Muscle layer of colon (tissue), 2 donors: ENCODE results near the gene LAMTOR5.
"Not testable (repeated sequence)": the region's sequence is repeated elsewhere in the genome, so short reads cannot be mapped to it uniquely, and the experiment has no call there.

Experiments used
- H3K27ac ChIP-seq: one replicate; pipeline ENCODE4 v1.7.0; 2013; ENCODE audit warnings: low read depth, mild to moderate bottlenecking, low read length, moderate library complexity
- H3K27me3 ChIP-seq, 2 donors: one replicate each; pipeline ENCODE4 v1.7.0; 2013; ENCODE audit warnings: low read length in 2 of 2, mild to moderate bottlenecking in 2 of 2; ENCODE audit not compliant: insufficient read depth in 2 of 2, control insufficient read depth in 1 of 2
- H3K36me3 ChIP-seq: one replicate; pipeline ENCODE4 v1.7.0; 2013; ENCODE audit warnings: mild to moderate bottlenecking, low read length; ENCODE audit not compliant: insufficient read depth
- H3K4me1 ChIP-seq: one replicate; pipeline ENCODE4 v1.7.0; 2013; ENCODE audit warnings: mild to moderate bottlenecking, low read length; ENCODE audit not compliant: insufficient read depth
- H3K4me3 ChIP-seq, 2 donors: one replicate each; pipeline ENCODE4 v1.7.0; 2013; ENCODE audit warnings: low read length in 2 of 2, low read depth in 1 of 2, mild to moderate bottlenecking in 1 of 2, moderate library complexity in 1 of 2
- H3K9ac ChIP-seq: one replicate; pipeline ENCODE4 v1.7.0; 2013; ENCODE audit warnings: low read length
- H3K9me3 ChIP-seq: one replicate; pipeline ENCODE4 v1.7.0; 2013; ENCODE audit warnings: mild to moderate bottlenecking, low read length
- donor health status: abdominal sarcoma.
- donor health status: Adenocarcinoma of cecum.

LAMTOR5 gene

DNA sequence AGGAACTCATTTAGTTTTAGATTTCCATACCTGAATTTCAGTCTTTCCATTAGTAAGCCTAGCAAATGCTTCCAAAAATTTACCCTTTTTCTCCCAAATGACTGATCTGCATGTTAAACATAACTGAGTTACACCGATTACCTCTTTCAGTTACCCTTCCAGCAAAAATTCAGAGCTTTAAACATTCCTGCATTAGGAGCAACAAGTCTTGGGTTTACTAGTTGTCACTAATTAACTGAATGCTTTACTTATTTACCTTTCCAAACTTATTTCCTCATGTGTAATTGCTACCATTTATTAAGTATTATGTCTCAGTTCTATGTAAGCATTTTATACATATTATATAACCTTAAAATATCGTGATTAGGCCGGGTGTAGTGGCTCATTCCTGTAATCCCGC lies 3.1 kb downstream of the LAMTOR5 start:
- H3K4me1 ChIP-seq: peaks cover 21% of the 10 kb centered on the region
- H3K9me3 ChIP-seq: no peaks in the 10 kb centered on the region
- no peak overlapping the region for H3K9ac ChIP-seq
- no peak overlapping the region for H3K4me3 ChIP-seq
- H3K27me3 ChIP-seq: no peaks in the 10 kb centered on the region
- H3K36me3 ChIP-seq: peaks cover 42% of the 10 kb centered on the region
- no peak overlapping the region for H3K27ac ChIP-seq

DNA sequence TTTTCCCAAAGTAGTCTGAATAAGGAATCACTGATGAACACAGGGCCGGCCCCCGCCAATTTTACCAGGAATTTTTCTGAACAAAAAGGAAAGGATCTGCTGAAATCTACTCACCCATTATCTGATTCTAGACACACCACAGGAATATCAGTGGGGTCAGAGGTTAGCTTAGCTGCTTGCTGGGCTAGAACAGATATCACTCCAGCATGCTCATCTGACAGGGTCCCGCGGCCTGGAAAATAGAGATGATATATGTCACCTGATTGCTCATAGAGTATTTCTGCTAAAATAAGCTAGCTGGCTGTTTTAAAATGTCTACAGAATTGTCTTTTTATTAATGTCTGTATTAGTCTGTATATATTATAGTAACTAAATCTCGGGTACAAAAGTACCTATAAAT lies 3.7 kb downstream of the LAMTOR5 start:
- no peaks in the 10 kb centered on the region for H3K9me3 ChIP-seq
- H3K27me3 ChIP-seq: no peaks in the 10 kb centered on the region
- peaks cover 19% of the 10 kb centered on the region for H3K4me1 ChIP-seq
- H3K27ac ChIP-seq: no peak overlapping the region
- H3K4me3 ChIP-seq: no peak overlapping the region
- H3K36me3 ChIP-seq: peaks cover 42% of the 10 kb centered on the region
- no peak overlapping the region for H3K9ac ChIP-seq

DNA sequence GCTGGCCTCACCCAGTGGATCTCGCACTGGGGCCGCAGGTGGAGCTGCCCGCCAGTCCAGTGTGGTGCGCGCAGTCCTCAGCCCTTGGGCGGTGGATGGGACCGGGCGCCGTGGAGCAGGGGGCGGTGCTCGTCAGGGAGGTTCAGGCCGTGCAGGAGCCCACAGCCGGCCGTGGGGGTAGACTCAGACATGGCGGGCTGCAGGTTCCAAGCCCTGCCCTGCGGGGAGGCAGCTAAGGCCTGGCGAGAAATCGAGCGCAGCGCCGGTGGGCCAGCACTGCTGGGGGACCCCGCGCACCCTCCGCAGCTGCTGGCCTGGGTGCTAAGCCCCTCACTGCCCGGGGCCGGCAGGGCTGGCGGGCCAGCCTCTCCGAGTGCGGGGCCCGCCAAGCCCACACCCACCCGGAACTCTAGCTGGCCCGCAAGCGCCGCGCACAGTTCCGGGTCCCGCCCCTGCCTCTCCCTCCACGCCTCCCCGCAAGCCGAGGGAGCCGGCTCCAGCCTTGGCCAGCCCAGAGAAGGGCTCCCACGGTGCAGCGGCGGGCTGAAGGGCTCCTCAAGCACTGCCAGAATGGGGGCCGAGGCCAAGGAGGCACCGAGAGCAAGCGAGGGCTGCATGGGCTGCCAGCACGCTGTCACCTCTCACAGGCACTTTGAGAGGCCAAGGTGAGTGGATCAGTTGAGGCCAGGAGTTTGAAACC lies 11.1 kb downstream of the LAMTOR5 start:
- H3K27me3 ChIP-seq, H3K4me1 ChIP-seq, H3K9me3 ChIP-seq, H3K9ac ChIP-seq, H3K27ac ChIP-seq, H3K4me3 ChIP-seq: not testable (repeated sequence)
- peaks cover 15% of the 10 kb centered on the region for H3K36me3 ChIP-seq

DNA sequence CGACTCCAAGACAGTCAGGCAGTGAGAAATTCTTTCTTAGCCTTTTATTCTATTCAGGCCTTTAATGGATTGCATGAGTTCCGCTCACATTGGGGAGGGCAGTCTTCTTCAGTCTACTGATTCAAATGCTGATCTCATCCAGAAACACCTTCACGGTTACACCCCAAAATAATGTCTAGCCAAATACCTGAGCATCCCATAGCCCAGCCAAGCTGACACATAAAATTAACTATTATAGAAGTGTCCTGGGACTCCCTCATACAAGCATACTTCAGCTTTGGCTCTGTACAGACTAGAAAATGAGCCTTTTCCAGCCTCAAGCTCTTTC lies 13.0 kb downstream of the LAMTOR5 start:
- no peaks in the 10 kb centered on the region for H3K9me3 ChIP-seq
- H3K4me1 ChIP-seq: no peaks in the 10 kb centered on the region
- no peak overlapping the region for H3K9ac ChIP-seq
- no peak overlapping the region for H3K27ac ChIP-seq
- H3K36me3 ChIP-seq: peaks cover 7% of the 10 kb centered on the region
- H3K4me3 ChIP-seq: no peak overlapping the region
- H3K27me3 ChIP-seq: no peaks in the 10 kb centered on the region

DNA sequence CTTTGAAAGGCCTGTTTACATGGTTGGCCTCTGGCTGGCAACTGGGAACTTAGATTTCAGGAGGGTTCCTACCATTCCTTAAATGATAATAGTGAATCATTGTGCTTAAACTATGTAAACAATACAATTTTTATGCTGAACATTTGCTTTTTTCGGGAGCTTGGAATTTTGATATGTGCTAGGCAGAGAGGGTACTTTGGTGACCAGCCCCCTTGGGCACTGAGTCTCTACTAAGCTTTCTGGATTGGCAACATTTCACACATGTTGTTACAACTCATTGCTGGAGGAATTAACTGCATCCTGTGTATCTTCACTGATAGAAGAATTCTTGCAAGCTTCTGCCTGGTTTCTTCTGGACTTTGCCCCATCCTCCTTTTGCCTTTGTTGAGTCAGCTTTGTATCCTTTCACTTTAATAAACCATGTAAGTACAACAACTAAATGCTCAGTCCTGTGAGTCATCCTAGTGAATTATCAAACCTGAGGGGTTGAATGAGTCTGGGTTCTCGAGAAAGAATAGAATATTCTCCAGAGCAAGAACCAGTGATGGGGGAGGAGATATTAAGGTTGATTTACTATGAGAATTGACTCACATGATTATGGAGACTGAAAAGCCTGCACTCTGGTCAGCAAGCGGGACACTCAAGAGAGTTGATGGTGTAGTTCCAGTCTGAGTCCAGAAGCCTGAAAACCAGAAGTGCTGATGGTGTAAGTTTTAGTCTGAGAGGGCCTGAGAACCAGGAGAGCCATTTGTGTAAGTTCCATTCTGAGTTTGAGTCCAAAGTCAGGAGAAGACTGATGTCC lies 13.6 kb downstream of the LAMTOR5 start:
- no peak overlapping the region for H3K4me3 ChIP-seq
- no peak overlapping the region for H3K27ac ChIP-seq
- no peak overlapping the region for H3K9ac ChIP-seq
- H3K36me3 ChIP-seq: peaks cover 7% of the 10 kb centered on the region
- no peaks in the 10 kb centered on the region for H3K9me3 ChIP-seq
- H3K4me1 ChIP-seq: no peaks in the 10 kb centered on the region
- H3K27me3 ChIP-seq: no peaks in the 10 kb centered on the region

DNA sequence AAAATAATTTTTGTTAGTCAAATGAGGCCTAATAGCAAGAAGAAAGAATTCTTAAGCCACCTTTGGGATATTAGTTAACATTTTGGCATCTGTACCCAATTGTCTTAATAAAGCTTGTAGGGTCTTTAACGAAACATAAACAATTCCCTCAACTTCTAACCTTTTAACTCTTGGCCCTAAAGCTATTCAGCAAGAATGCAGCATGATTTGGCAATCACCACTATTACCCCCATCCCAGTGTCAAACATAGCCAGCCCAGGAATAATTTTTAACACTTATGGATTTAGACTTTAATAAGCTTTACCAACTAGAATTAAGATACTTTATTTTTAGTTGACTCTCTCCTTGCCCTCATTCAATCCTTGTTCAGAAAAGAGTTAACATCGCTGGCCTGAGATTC lies 14.2 kb downstream of the LAMTOR5 start:
- Histone ChIP-seq H3K27ac (no peak overlapping the region), H3K36me3 (peaks cover 7% of the 10 kb centered on the region)

DNA sequence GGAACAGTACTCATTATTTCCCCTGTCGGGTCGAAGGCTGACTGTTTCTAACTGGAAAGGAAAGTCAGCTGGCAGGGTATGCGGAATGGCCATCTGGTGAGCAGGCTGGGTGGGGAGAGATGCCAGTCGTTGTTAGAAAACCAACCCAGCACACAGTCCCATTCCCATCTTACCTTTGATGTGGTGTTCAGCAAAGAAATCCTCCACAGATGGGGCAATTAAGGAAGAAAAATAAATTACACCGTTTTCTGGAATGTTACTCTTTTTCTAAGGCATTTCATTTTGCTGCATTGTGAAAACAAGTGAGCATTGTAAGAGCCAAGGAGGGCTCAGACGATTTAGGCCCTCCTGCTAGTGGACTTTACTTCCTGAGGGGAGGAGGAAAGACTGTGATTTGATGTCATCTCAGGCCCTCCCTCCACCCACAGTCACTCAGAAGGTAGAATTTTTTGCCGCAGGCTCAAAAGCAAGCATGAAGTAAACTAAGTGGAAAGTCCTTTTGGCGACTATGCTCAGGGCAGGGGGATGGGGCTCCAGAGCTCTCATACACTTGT lies 16.7 kb downstream of the LAMTOR5 start, which contains the start of gene SLC16A4:
TSS of gene SLC16A4 (minus strand) at position 335 of the 554 bp plus-strand sequence. CDS start 1,703 bp downstream, outside the sequence.
- H3K36me3 ChIP-seq: peaks cover 7% of the 10 kb centered on the region
- peak within 1 kb of the TSS; percentile 48 for H3K27ac ChIP-seq
- peak within 1 kb of the TSS in 1 of 2 donors; percentile 2 for H3K4me3 ChIP-seq
- H3K9ac ChIP-seq: no peak within 1 kb of the TSS
- no peaks in the 10 kb centered on the region for H3K27me3 ChIP-seq
- no peaks in the 10 kb centered on the region for H3K4me1 ChIP-seq
- no peaks in the 10 kb centered on the region for H3K9me3 ChIP-seq

More for the DNA sequence above, 14.2 kb downstream of the LAMTOR5 start:
- Histone ChIP-seq H3K27me3 (no peaks in the 10 kb centered on the region), H3K9me3 (no peaks in the 10 kb centered on the region), H3K9ac (no peak overlapping the region), H3K4me3 (no peak overlapping the region), H3K4me1 (no peaks in the 10 kb centered on the region)

DNA sequence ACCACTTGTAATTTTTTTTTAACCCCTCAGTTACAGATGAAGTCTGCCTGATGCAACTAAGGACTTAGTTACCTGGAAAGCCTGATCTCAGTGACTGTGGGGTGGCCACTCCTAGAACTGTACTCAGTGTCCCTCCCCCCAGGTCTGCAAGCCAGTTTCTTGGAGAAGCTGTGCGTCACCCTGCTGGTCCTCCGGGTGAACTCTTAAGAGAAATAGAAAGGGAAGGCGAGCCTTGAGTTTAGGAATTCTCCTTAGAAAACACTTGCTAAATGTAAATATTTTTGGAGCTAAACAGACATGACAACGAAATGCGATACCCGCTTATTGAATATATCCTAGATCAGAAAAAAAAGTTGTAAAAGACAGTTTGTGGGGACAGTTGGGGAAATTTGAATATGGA lies 17.4 kb downstream of the LAMTOR5 start:
- peak overlapping the region; percentile 48 for H3K27ac ChIP-seq
- peaks cover 6% of the 10 kb centered on the region for H3K36me3 ChIP-seq
- no peaks in the 10 kb centered on the region for H3K27me3 ChIP-seq
- H3K9ac ChIP-seq: no peak overlapping the region
- no peaks in the 10 kb centered on the region for H3K4me1 ChIP-seq
- no peaks in the 10 kb centered on the region for H3K9me3 ChIP-seq
- H3K4me3 ChIP-seq: peak overlapping the region in 1 of 2 donors; percentile 2

DNA sequence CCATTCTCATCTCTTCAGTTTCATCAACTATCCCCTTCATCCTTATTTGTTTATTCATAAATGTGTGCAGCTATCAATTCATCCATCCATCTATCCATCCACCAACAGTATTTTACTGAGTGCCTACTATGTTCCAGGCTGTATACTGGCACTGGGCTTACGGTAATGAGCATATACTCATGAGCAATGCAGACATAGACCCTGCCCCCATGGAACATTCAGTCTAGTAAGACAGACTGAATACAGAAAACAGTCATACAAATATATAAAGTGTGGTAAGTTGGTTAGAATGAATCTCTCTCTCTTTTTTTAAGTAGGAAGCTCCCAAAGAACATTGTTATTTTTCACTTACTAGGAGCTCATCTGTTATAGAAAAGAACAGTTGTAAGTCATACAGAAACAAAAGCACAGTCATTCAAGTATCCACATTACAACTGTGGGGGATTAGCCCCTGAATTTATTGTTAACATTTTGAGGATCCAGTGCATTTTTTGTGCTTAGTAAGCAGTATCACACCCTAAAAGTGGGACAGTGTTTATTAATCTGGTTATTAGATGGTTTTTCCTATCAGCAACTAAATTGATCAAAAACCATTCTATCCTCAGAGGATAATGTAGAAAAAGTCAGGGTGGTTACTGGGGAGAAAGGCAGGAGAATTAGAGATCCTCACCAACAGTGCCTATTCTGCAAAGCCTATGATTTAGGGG lies 20.3 kb downstream of the LAMTOR5 start:
- Histone ChIP-seq H3K9me3 (no peaks in the 10 kb centered on the region), H3K4me1 (no peaks in the 10 kb centered on the region), H3K4me3 (no peak overlapping the region), H3K27ac (no peak overlapping the region), H3K27me3 (no peaks in the 10 kb centered on the region), H3K36me3 (no peaks in the 10 kb centered on the region), H3K9ac (no peak overlapping the region)

DNA sequence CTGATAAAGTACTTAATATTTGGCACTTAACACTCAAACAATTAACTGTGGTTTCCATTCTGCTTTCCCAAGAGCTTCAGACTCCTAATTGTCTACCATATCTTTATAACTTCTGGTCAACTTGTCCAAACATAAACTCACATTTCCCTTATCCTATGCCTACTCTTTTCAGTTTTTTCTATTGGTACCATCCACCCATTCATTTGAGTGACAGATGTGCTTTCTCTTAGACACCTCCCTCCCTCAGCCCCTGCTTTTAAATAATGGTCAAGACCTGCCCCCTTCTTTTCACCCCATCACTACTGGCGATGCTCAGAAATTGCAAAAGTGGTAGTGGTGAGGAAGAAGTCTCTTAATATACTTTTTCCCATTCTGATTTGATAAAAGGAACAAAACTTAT lies 22.1 kb downstream of the LAMTOR5 start:
- no peaks in the 10 kb centered on the region for H3K4me1 ChIP-seq
- H3K4me3 ChIP-seq: no peak overlapping the region
- no peaks in the 10 kb centered on the region for H3K9me3 ChIP-seq
- no peak overlapping the region for H3K27ac ChIP-seq
- H3K27me3 ChIP-seq: no peaks in the 10 kb centered on the region
- no peak overlapping the region for H3K9ac ChIP-seq
- H3K36me3 ChIP-seq: no peaks in the 10 kb centered on the region

DNA sequence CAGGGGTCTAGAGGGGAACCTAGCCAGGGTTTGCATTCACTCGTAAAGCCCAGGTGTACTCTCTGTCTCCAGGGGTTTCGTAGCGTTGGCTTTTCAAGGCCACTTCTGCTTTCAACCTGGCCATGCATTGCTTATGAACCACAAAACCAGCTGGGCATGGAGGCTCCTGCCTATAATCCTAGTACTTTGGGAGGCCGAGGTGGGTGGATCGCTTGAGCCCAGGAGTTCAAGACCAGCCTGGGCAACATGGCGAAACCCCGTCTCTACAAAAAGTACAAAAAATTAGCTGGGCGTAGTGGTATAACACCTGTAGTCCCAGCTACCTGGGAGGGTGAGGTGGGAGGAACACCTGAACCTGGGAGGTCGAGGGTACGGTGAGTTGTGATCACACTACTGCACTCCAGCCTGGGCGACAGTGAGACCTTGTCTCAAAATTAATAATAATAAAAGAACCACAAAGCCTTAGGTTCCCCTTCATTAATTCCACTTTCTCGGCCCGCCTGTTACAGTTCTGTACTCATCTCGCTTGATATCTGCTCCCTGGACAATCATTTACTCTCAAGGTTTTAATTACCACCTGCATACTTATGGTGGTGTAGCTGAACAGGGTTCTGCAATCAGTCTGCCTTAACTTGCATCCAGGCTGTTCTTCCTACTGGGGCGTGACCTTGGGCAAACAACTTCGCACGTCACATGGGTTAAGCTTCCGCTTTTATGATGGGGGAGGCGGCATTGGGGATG lies 22.7 kb downstream of the LAMTOR5 start:
- no peak overlapping the region for H3K27ac ChIP-seq
- H3K9ac ChIP-seq: no peak overlapping the region
- H3K36me3 ChIP-seq: no peaks in the 10 kb centered on the region
- H3K27me3 ChIP-seq: no peaks in the 10 kb centered on the region
- no peak overlapping the region for H3K4me3 ChIP-seq
- no peaks in the 10 kb centered on the region for H3K9me3 ChIP-seq
- H3K4me1 ChIP-seq: no peaks in the 10 kb centered on the region
